Measurements from ENCODE around the gene TMEM187.
A peak's percentile ranks its signal among the peaks of the same experiment; 100 is the strongest.

TMEM187 gene

GRCh38 chrX:153934762-153935325 lies 37.7 kb upstream of the TMEM187 start, which contains the start of gene NAA10:
Gene NAA10 (minus strand): TSS chrX:153935037. CDS start chrX:153934904, 133 bp downstream.
- DNase-seq = peak; percentile 29 to 67 (median 44)

- DNase-seq = no peak
Observed at GRCh38 chrX:153935326-153935851, 37.2 kb upstream of the TMEM187 start.

GRCh38 chrX:153937056-153937455 lies 35.5 kb upstream of the TMEM187 start:
- no peak for DNase-seq

GRCh38 chrX:153938226-153938786 lies 34.2 kb upstream of the TMEM187 start:
- DNase-seq = no peak

- DNase-seq = no peak
Observed at GRCh38 chrX:153939573-153939972, 33.0 kb upstream of the TMEM187 start.

- DNase-seq = no peak
Observed at GRCh38 chrX:153941336-153942252, 31.0 kb upstream of the TMEM187 start.

- DNase-seq = peak in 2 of 5 experiments; percentile 29 to 52
Observed at GRCh38 chrX:153944140-153944799, 28.3 kb upstream of the TMEM187 start, which contains the start of gene RENBP. Gene RENBP (minus strand): TSS chrX:153944643. CDS start chrX:153944610, 33 bp downstream.

- no peak for DNase-seq
Observed at GRCh38 chrX:153944800-153945150, 27.8 kb upstream of the TMEM187 start.

- DNase-seq = no peak
Observed at GRCh38 chrX:153945956-153946943, 26.3 kb upstream of the TMEM187 start.

GRCh38 chrX:153947009-153947769 lies 25.4 kb upstream of the TMEM187 start:
- peak; percentile 47 to 80 (median 65) for DNase-seq

- no peak for DNase-seq
Observed at GRCh38 chrX:153948002-153948466, 24.5 kb upstream of the TMEM187 start.

- no peak for DNase-seq
Observed at GRCh38 chrX:153948847-153949805, 23.4 kb upstream of the TMEM187 start.

GRCh38 chrX:153950127-153950526 lies 22.4 kb upstream of the TMEM187 start:
- DNase-seq = no peak

- no peak for DNase-seq
Observed at GRCh38 chrX:153951683-153952372, 20.7 kb upstream of the TMEM187 start.

GRCh38 chrX:153952373-153953026 lies 20.1 kb upstream of the TMEM187 start:
- no peak for DNase-seq

- DNase-seq = peak; percentile 53 to 68 (median 62)
Observed at GRCh38 chrX:153953342-153953830, 19.2 kb upstream of the TMEM187 start.

GRCh38 chrX:153953892-153954557 lies 18.5 kb upstream of the TMEM187 start:
- DNase-seq = no peak
